ENCODE data around the gene FZD1. TPM values are rescaled to one million over a fixed set of nuclear protein-coding genes. Genes with fewer than 3 reads are reported as not detected.

FZD1 gene
- total and polyA plus RNA-seq, 2 experiments from 2014 or later: 0.34 to 1.4 TPM

GRCh38 chr7:91320366-91321078 is 56.3 kb downstream of the FZD1 start:
- Mint-ChIP-seq H3K27ac (no peak overlapping the region), H3K27me3 (ENCODE audit: insufficient read depth, low read depth, poor library complexity) (no peaks in the 10 kb centered on the region), H3K4me3 (no peak overlapping the region), H3K4me1 (peaks cover 10% of the 10 kb centered on the region), H3K36me3 (ENCODE audit: low read depth) (no peaks in the 10 kb centered on the region), H3K9me3 (no peaks in the 10 kb centered on the region)
- H4K20me1 ChIP-seq (replicated peaks; ENCODE audit: insufficient read depth): no peaks in the 10 kb centered on the region
- H3K4me3 ChIP-seq: no peak overlapping the region
- H3K4me2 ChIP-seq: no peak overlapping the region
- H3K4me1 ChIP-seq (ENCODE audit: insufficient read depth): no peaks in the 10 kb centered on the region
- no peak for DNase-seq (ENCODE audit: low spot score)
- TF ChIP-seq POLR2AphosphoS5 (IDR thresholded peaks at IDR 0.05; ENCODE audit: low read depth) (no peak), JUNB (IDR thresholded peaks at IDR 0.05; ENCODE audit: unreplicated experiment) (no peak), CTCF (conservative IDR thresholded peaks at IDR 0.05; ENCODE audit: low read depth in 2 of 2) (no peak), ZNF331 (CRISPR knock-in tag; IDR thresholded peaks at IDR 0.05; ENCODE audit: low read depth) (no peak), STAT1 (IDR thresholded peaks at IDR 0.05; ENCODE audit: unreplicated experiment) (no peak)
- no peak overlapping the region for H2AFZ ChIP-seq
- no peaks in the 10 kb centered on the region for H3K27me3 ChIP-seq (ENCODE audit: insufficient read depth)
- no peaks in the 10 kb centered on the region for H3K79me2 ChIP-seq (replicated peaks; ENCODE audit: insufficient read depth)
- H3K27ac ChIP-seq (ENCODE audit: low read depth): no peak overlapping the region
- no peaks in the 10 kb centered on the region for H3K9me2 ChIP-seq (ENCODE audit: insufficient read depth)
- H3K36me3 ChIP-seq (ENCODE audit: insufficient read depth): no peaks in the 10 kb centered on the region
- H3F3A ChIP-seq (replicated peaks; ENCODE audit: low read depth): no peaks in the 10 kb centered on the region
- peak; percentile 45; the same call in 2 of the 3 replicates for ATAC-seq
